Measurements from ENCODE around the gene KCNMB2.

The KCNMB2 gene

DNA sequence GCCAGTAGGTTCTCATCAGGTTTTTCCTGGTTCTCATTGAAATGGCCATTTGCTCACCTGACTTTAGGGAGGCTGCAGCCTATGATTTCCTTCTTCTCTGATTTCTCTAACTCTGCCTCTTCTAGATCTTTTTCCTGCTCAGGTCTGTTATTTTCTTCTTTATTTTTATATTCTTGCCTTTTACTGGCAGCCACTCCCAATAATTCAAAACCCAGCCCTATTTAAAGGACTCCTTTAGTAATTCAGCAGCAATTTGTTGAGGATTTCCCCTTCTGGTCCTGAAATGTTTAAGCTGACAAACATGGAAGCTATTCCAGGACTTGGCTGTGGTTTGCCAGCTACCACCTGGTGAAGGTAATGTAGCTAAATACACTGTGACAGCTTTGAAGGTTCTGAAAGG, 333.8 kb downstream of the KCNMB2 start:
- H3K27me3 ChIP-seq = no peaks in the 10 kb centered on the region
- H3K36me3 ChIP-seq = no peaks in the 10 kb centered on the region
- TF ChIP-seq, protein P1, sequence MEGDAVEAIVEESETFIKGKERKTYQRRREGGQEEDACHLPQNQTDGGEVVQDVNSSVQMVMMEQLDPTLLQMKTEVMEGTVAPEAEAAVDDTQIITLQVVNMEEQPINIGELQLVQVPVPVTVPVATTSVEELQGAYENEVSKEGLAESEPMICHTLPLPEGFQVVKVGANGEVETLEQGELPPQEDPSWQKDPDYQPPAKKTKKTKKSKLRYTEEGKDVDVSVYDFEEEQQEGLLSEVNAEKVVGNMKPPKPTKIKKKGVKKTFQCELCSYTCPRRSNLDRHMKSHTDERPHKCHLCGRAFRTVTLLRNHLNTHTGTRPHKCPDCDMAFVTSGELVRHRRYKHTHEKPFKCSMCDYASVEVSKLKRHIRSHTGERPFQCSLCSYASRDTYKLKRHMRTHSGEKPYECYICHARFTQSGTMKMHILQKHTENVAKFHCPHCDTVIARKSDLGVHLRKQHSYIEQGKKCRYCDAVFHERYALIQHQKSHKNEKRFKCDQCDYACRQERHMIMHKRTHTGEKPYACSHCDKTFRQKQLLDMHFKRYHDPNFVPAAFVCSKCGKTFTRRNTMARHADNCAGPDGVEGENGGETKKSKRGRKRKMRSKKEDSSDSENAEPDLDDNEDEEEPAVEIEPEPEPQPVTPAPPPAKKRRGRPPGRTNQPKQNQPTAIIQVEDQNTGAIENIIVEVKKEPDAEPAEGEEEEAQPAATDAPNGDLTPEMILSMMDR (IDR thresholded peaks at IDR 0.05; ENCODE audit: low read depth, low read length) = no peak
- H3K4me3 ChIP-seq (ENCODE audit: low read depth, low read length) = no peak overlapping the region
- H3K4me1 ChIP-seq = no peaks in the 10 kb centered on the region
- DNase-seq = no peak
- no peaks in the 10 kb centered on the region for H3K9me3 ChIP-seq

DNA sequence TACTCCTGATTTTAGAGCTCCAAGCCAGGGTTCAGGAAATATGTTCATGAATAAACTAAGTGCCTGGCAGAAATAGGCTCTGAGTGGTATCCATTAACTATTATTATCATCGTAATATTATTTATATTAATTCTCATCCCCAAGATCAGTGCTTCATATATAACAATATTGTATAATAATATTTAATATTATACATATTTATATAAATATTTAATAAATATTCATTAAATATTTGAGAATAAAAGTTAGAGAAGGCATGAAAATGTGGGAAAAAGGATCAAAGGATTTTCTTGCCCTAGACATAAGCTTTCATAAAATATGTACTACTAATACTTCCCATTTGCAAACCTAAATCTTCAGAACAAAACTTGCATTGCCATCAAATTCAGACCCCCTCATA, 338.9 kb downstream of the KCNMB2 start:
- TF ChIP-seq, protein P1 (IDR thresholded peaks at IDR 0.05; ENCODE audit: low read depth, low read length) = no peak
- Histone ChIP-seq H3K4me3 (ENCODE audit: low read depth, low read length) (no peak overlapping the region), H3K9me3 (no peaks in the 10 kb centered on the region), H3K27me3 (no peaks in the 10 kb centered on the region), H3K36me3 (no peaks in the 10 kb centered on the region), H3K4me1 (no peaks in the 10 kb centered on the region)
- no peak for DNase-seq

DNA sequence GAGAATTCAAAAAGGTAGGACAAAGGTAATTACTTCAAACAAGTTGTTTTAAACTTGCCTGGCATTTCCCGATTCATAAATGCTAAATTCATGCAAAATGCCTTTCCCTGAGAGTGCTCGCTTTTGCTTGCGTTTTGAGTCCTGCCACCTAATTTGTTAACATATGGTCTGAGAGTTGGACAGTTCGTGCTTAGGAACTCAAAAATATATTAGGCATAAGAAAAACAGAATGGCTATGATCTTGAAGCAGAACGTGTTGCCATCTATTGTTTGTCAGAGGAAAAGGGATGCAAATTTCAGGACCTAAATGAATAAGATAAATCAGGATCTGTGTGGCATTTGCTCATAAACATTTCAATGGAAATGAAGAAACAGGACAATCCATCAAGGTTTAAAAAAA, 339.6 kb downstream of the KCNMB2 start:
- Histone ChIP-seq H3K9me3 (no peaks in the 10 kb centered on the region), H3K4me1 (no peaks in the 10 kb centered on the region), H3K4me3 (ENCODE audit: low read depth, low read length) (no peak overlapping the region), H3K36me3 (no peaks in the 10 kb centered on the region), H3K27me3 (no peaks in the 10 kb centered on the region)
- no peak for DNase-seq
- TF ChIP-seq, protein P1 (IDR thresholded peaks at IDR 0.05; ENCODE audit: low read depth, low read length) = no peak

DNA sequence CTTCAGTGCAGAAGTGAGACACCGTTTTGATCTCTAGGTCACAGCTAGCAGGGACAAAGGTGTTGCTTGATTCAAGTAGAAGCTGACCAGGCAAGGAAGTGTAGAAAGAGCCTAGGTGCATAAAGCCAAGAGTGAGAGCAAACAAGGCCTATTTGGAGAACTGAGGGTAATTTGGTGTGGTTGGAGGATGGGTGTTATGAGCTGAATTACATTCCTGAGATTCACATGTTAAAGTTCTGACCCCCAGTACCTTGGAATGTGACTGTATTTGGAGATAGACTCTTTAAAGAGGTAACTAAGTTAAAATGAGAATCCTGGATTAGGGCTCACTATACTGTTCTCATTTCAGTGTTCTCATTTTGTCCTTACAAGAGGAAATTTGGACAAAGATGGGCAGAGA, 344.0 kb downstream of the KCNMB2 start:
- Histone ChIP-seq H3K9me3 (no peaks in the 10 kb centered on the region), H3K4me3 (ENCODE audit: low read depth, low read length) (no peak overlapping the region), H3K4me1 (no peaks in the 10 kb centered on the region), H3K36me3 (no peaks in the 10 kb centered on the region), H3K27me3 (no peaks in the 10 kb centered on the region)
- no peak for DNase-seq
- TF ChIP-seq, protein P1 (IDR thresholded peaks at IDR 0.05; ENCODE audit: low read depth, low read length) = no peak

All from BE2C (cell line).